Tibial nerve (tissue), 3 donors: ENCODE measurements around the gene ISCA2.

Experiments used
- CTCF ChIP-seq, 5 experiments: fragments of 200-600 bp in 3 of 5; fragments of 450-650 bp in 2 of 5; sonication (generic) in 3 of 5; IDR thresholded peaks; one replicate each; pipeline ENCODE4 v1.5.1; 2016 to 2019; ENCODE audit warnings: antibody characterized with exemption in 5 of 5, mild to moderate bottlenecking in 3 of 5, moderate library complexity in 2 of 5
- POLR2A ChIP-seq, 2 donors: fragments of 450-650 bp; IDR thresholded peaks; one replicate each; pipeline ENCODE4 v1.6.1; 2017; ENCODE audit warnings: antibody characterized with exemption in 2 of 2, mild to moderate bottlenecking in 2 of 2, moderate library complexity in 2 of 2

- TF ChIP-seq CTCF (IDR thresholded peaks at IDR 0.05): no peak
- TF ChIP-seq POLR2A (IDR thresholded peaks at IDR 0.05): no peak
Observed at GRCh38 chr14:74490486-74490885, 3.1 kb upstream of the ISCA2 start.
